ENCODE data around the gene MARCHF3.
"Not testable (repeated sequence)": the region's sequence is repeated elsewhere in the genome, so short reads cannot be mapped to it uniquely, and the experiment has no call there.

MARCHF3 gene

DNA sequence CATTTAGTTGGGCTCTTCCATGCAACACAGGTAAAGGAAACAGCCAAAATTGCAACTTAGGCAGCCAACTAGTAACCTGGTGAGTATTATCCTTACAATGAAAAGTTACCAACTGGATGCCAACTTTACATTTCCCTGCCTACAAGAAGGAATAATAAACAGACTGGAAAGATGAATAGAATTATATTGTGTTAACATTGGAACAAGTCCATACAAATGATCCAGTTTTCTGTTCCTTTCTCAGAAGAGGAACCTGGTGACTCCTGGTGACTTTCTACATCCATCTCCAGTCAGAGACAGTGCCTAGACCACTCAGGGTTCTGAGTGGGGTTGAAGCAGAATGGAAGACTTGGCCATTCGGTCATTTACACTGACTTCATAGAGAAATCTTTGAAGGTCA, 20.6 kb downstream of the MARCHF3 start:
- Histone ChIP-seq H3K4me1 (ENCODE audit: control insufficient read depth, insufficient read depth, low read length) (peaks cover 62% of the 10 kb centered on the region), H3K27me3 (ENCODE audit: control insufficient read depth, insufficient read depth, low read length) (no peaks in the 10 kb centered on the region), H3K36me3 (ENCODE audit: insufficient read depth, low read length) (no peaks in the 10 kb centered on the region), H3K9me3 (replicated peaks; ENCODE audit: low read length) (no peaks in the 10 kb centered on the region), H3K9ac (ENCODE audit: low read depth, low read length) (no peak overlapping the region), H3K4me3 (ENCODE audit: low read length) (no peak overlapping the region), H3K4me2 (ENCODE audit: low read length) (no peak overlapping the region)

GRCh38 chr5:127008300-127008975, 21.9 kb downstream of the MARCHF3 start:
- peaks cover 58% of the 10 kb centered on the region for H3K4me1 ChIP-seq (ENCODE audit: control insufficient read depth, insufficient read depth, low read length)
- peak overlapping the region; percentile 23 for H3K9ac ChIP-seq (ENCODE audit: low read depth, low read length)
- no peaks in the 10 kb centered on the region for H3K36me3 ChIP-seq (ENCODE audit: insufficient read depth, low read length)

GRCh38 chr5:127007522-127007921, 22.8 kb downstream of the MARCHF3 start:
- Histone ChIP-seq H3K4me2 (ENCODE audit: low read length) (peak overlapping the region; percentile 14), H3K36me3 (ENCODE audit: insufficient read depth, low read length) (no peaks in the 10 kb centered on the region), H3K27me3 (ENCODE audit: control insufficient read depth, insufficient read depth, low read length) (no peaks in the 10 kb centered on the region), H3K9ac (ENCODE audit: low read depth, low read length) (peak overlapping the region; percentile 71), H3K4me3 (ENCODE audit: low read length) (no peak overlapping the region), H3K9me3 (replicated peaks; ENCODE audit: low read length) (no peaks in the 10 kb centered on the region), H3K4me1 (ENCODE audit: control insufficient read depth, insufficient read depth, low read length) (peaks cover 54% of the 10 kb centered on the region)

More at GRCh38 chr5:127008300-127008975, 21.9 kb downstream of the MARCHF3 start:
- Histone ChIP-seq H3K27me3 (ENCODE audit: control insufficient read depth, insufficient read depth, low read length) (no peaks in the 10 kb centered on the region), H3K4me3 (ENCODE audit: low read length) (no peak overlapping the region), H3K4me2 (ENCODE audit: low read length) (peak overlapping the region; percentile 14), H3K9me3 (replicated peaks; ENCODE audit: low read length) (no peaks in the 10 kb centered on the region)

DNA sequence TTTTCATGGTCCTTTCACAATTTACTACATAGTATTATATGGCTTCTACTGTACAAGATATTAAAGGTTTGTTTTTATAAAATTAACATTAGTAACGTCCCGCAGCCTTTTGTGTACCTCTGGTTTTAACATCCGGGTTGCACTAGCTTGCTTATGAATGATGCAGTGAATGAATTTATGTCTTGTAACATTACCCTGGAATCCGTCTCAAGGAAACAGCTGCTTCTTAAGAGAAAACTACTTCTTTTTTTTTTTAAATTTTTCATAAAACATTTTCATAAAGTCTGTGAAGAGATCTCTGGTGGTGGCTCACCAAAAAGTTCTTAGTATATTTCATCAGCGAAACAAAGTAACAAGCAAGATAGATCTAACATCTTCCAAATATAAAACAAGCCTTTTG, 23.6 kb downstream of the MARCHF3 start:
- Histone ChIP-seq H3K9me3 (replicated peaks; ENCODE audit: low read length) (no peaks in the 10 kb centered on the region), H3K9ac (ENCODE audit: low read depth, low read length) (peak overlapping the region; percentile 71), H3K27me3 (ENCODE audit: control insufficient read depth, insufficient read depth, low read length) (no peaks in the 10 kb centered on the region), H3K4me3 (ENCODE audit: low read length) (peak overlapping the region; percentile 36), H3K4me2 (ENCODE audit: low read length) (peak overlapping the region; percentile 68), H3K36me3 (ENCODE audit: insufficient read depth, low read length) (no peaks in the 10 kb centered on the region), H3K4me1 (ENCODE audit: control insufficient read depth, insufficient read depth, low read length) (peaks cover 54% of the 10 kb centered on the region)

GRCh38 chr5:127005282-127005681, 25.1 kb downstream of the MARCHF3 start:
- H3K27me3 ChIP-seq (ENCODE audit: control insufficient read depth, insufficient read depth, low read length); H3K4me3 ChIP-seq (ENCODE audit: low read length); H3K36me3 ChIP-seq (ENCODE audit: insufficient read depth, low read length); H3K9me3 ChIP-seq (replicated peaks; ENCODE audit: low read length); H3K9ac ChIP-seq (ENCODE audit: low read depth, low read length); H3K4me2 ChIP-seq (ENCODE audit: low read length): not testable (repeated sequence)
- peaks cover 48% of the 10 kb centered on the region for H3K4me1 ChIP-seq (ENCODE audit: control insufficient read depth, insufficient read depth, low read length)

DNA sequence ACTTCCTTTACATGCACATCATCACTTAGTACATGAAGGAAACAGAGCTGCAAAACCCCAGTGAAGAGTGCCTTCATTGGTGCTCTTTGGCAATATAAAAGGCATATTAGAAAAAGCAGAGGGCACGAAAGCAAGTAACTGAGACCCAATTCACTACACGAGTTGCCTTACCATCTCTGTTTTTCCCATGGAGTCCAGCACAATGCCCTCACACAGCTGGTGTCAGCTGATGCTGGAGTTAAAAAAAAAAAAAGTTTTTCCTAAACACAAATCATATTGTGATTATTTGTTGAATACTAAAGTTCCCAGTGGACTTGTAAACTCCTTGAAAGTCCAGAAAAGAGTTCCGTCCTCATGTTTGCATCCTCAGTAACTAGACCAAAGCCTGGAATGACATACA, 25.6 kb downstream of the MARCHF3 start:
- H3K36me3 ChIP-seq (ENCODE audit: insufficient read depth, low read length): no peaks in the 10 kb centered on the region
- no peaks in the 10 kb centered on the region for H3K27me3 ChIP-seq (ENCODE audit: control insufficient read depth, insufficient read depth, low read length)
- H3K4me3 ChIP-seq (ENCODE audit: low read length): no peak overlapping the region
- H3K9me3 ChIP-seq (replicated peaks; ENCODE audit: low read length): no peaks in the 10 kb centered on the region
- H3K9ac ChIP-seq (ENCODE audit: low read depth, low read length): no peak overlapping the region
- peaks cover 42% of the 10 kb centered on the region for H3K4me1 ChIP-seq (ENCODE audit: control insufficient read depth, insufficient read depth, low read length)
- H3K4me2 ChIP-seq (ENCODE audit: low read length): no peak overlapping the region

- H3K4me1 ChIP-seq (ENCODE audit: control insufficient read depth, insufficient read depth, low read length): peaks cover 43% of the 10 kb centered on the region
Measured at GRCh38 chr5:127003798-127004495, 26.4 kb downstream of the MARCHF3 start.

DNA sequence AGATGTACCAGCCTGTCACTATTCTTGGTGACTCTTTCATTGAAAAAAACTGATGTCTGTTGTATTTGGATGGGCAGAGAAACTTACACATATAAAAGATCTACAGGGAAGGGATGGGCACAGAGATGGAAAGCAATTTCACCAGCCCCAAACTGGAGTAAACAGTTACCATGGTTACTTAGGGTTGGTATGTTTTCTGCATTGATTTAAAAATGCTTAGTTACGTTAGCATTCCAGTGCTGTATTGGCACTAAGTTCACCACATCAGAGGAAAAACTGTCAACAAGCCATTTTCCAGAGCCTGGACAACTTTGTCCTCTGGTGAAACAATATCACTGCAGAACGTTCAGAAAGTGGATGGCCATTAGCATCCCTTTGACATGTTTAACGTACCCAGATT, 28.0 kb downstream of the MARCHF3 start:
- H3K4me3 ChIP-seq (ENCODE audit: low read length): no peak overlapping the region
- peak overlapping the region; percentile 70 for H3K9ac ChIP-seq (ENCODE audit: low read depth, low read length)
- H3K4me2 ChIP-seq (ENCODE audit: low read length): peak overlapping the region; percentile 61
- peaks cover 49% of the 10 kb centered on the region for H3K4me1 ChIP-seq (ENCODE audit: control insufficient read depth, insufficient read depth, low read length)
- H3K27me3 ChIP-seq (ENCODE audit: control insufficient read depth, insufficient read depth, low read length): no peaks in the 10 kb centered on the region
- no peaks in the 10 kb centered on the region for H3K36me3 ChIP-seq (ENCODE audit: insufficient read depth, low read length)
- no peaks in the 10 kb centered on the region for H3K9me3 ChIP-seq (replicated peaks; ENCODE audit: low read length)

More at GRCh38 chr5:127003798-127004495, 26.4 kb downstream of the MARCHF3 start:
- Histone ChIP-seq H3K4me3 (ENCODE audit: low read length) (no peak overlapping the region), H3K9ac (ENCODE audit: low read depth, low read length) (no peak overlapping the region), H3K4me2 (ENCODE audit: low read length) (no peak overlapping the region), H3K36me3 (ENCODE audit: insufficient read depth, low read length) (no peaks in the 10 kb centered on the region), H3K9me3 (replicated peaks; ENCODE audit: low read length) (no peaks in the 10 kb centered on the region), H3K27me3 (ENCODE audit: control insufficient read depth, insufficient read depth, low read length) (no peaks in the 10 kb centered on the region)

DNA sequence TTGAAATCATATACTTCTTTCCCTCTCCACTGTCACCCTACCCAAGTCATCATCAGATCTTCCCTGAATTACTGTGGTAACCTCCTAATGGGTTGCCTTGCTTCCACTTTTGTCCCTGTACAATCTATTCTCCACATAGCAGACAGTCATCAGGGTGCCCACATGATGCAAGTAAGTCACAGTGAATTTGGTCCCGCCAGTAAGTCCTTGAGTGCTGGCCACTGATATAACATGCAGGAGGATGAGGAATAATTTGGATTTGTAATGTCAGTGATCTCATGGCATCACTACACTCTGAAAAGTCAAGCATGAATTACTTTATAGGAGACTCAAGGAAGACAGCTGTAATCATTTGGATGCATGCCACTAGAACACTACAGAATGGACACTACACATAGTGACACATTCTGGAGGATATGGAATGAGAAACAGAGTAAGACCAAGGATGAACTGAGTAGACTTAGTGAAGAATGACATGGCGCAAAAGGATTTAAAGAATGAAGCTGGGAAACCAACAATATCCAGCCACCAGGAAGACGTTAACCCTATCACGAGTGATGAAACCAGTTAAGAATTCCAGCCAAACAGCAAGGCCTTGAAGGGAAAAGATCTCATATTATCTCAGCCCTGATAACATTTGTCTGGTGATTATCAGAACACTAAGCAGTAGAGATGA, 28.6 kb downstream of the MARCHF3 start:
- Histone ChIP-seq H3K4me2 (ENCODE audit: low read length) (peak overlapping the region; percentile 61), H3K4me1 (ENCODE audit: control insufficient read depth, insufficient read depth, low read length) (peaks cover 44% of the 10 kb centered on the region), H3K36me3 (ENCODE audit: insufficient read depth, low read length) (no peaks in the 10 kb centered on the region), H3K4me3 (ENCODE audit: low read length) (peak overlapping the region; percentile 48), H3K27me3 (ENCODE audit: control insufficient read depth, insufficient read depth, low read length) (no peaks in the 10 kb centered on the region), H3K9me3 (replicated peaks; ENCODE audit: low read length) (no peaks in the 10 kb centered on the region), H3K9ac (ENCODE audit: low read depth, low read length) (peak overlapping the region; percentile 70)

DNA sequence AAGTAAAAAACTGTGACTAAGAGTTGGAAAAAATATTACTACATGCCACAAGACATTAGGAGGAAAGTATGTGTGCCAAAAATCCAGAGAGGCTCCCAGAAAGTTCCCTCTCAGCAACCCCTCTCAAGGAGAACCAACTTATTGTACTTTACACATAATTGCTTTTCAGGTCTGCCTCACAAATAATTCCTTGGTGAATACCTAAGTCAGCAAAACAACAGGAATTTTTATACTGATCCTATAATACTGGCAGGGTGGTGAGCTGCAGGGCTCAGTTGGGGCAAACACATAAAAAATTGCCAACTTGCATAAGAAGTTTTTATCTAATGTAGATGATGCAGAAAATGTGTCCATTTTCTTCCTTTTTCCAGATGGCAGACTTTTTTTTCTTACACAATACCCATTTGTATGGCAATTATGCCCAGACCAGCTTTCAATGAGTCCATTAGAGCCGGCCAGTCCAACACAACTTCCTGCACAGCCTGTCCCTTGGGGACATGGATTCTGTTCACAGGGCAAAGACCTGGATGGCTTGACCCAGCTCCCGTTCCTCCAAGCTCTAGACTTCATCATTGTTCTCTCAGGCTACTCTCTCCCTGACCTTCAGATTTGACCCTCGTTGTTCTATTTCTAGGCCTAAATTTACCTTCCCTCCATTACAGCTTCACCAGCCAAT, 31.3 kb downstream of the MARCHF3 start:
- Histone ChIP-seq H3K4me1 (ENCODE audit: control insufficient read depth, insufficient read depth, low read length) (peaks cover 37% of the 10 kb centered on the region), H3K9me3 (replicated peaks; ENCODE audit: low read length) (no peaks in the 10 kb centered on the region), H3K9ac (ENCODE audit: low read depth, low read length) (peak overlapping the region; percentile 30), H3K4me2 (ENCODE audit: low read length) (peak overlapping the region; percentile 57), H3K4me3 (ENCODE audit: low read length) (no peak overlapping the region), H3K36me3 (ENCODE audit: insufficient read depth, low read length) (no peaks in the 10 kb centered on the region), H3K27me3 (ENCODE audit: control insufficient read depth, insufficient read depth, low read length) (no peaks in the 10 kb centered on the region)

GRCh38 chr5:126998201-126998631, 32.1 kb downstream of the MARCHF3 start:
- Histone ChIP-seq H3K4me3 (ENCODE audit: low read length) (peak overlapping the region; percentile 1), H3K27me3 (ENCODE audit: control insufficient read depth, insufficient read depth, low read length) (no peaks in the 10 kb centered on the region), H3K4me1 (ENCODE audit: control insufficient read depth, insufficient read depth, low read length) (peaks cover 37% of the 10 kb centered on the region), H3K36me3 (ENCODE audit: insufficient read depth, low read length) (no peaks in the 10 kb centered on the region), H3K9ac (ENCODE audit: low read depth, low read length) (peak overlapping the region; percentile 30), H3K9me3 (replicated peaks; ENCODE audit: low read length) (no peaks in the 10 kb centered on the region), H3K4me2 (ENCODE audit: low read length) (peak overlapping the region; percentile 57)

All from skeletal muscle satellite cell (primary cell).